Motor neuron (in vitro differentiated cells): ENCODE data around the gene DIRAS3. TPM values are rescaled to one million over a fixed set of nuclear protein-coding genes. Genes with fewer than 3 reads are reported as not detected.
"Not testable (repeated sequence)": the region's sequence is repeated elsewhere in the genome, so short reads cannot be mapped to it uniquely, and the experiment has no call there.

Experiments
- ATAC-seq, 8 experiments: fragments of 200-7000 bp; cut with Tn5 transposase; replicated peaks in 6 of 8; 2 replicates each; pipeline ENCODE4 v1.8.0; 2021; ENCODE audit warnings: mild to moderate bottlenecking in 8 of 8, moderate library complexity in 8 of 8
- H3K27ac ChIP-seq, 2 donors: fragments of 250-450 bp; sonication (Bioruptor Pico); 2 replicates each; pipeline ENCODE4 v1.9.0; 2021; ENCODE audit warnings: antibody characterized with exemption in 2 of 2, mild to moderate bottlenecking in 2 of 2, moderate library complexity in 1 of 2
- H3K4me1 ChIP-seq, 2 donors: fragments of 250-450 bp; sonication (Bioruptor Pico); replicated peaks in 1 of 2; 2 replicates each; pipeline ENCODE4 v1.6.1; 2021; ENCODE audit warnings: antibody characterized with exemption in 2 of 2, mild to moderate bottlenecking in 2 of 2, moderate library complexity in 1 of 2
- H3K4me3 ChIP-seq, 5 donors: fragments of 250-450 bp; sonication (Bioruptor Pico); 2 replicates each; pipeline ENCODE4 v1.9.0; 2021; ENCODE audit warnings: antibody characterized with exemption in 5 of 5, mild to moderate bottlenecking in 5 of 5, moderate library complexity in 4 of 5
- WGBS, 10 experiments: fragments of 450-650 bp; shearing (Covaris generic); methylation state at CpG; one replicate each; pipeline ENCODE4 v1.0.0; 2022; 5-methylcytosine and 5-hydroxymethylcytosine counted together
- in situ Hi-C, 9 experiments: fragments of 400-800 bp; cut with MboI; loops; one replicate each; pipeline ENCODE4 v1.15.0; 2021; ENCODE audit warnings: low sequenced_read_pairs in 9 of 9, low pct_unique_long_range_greater_than_20kb in 2 of 9; ENCODE audit not compliant: unreplicated experiment in 9 of 9
- total RNA-seq, 8 experiments: library from RNA; unstranded; fragments of 300-600 nt; gene quantifications; 2 replicates each; pipeline versions ENCODE4 v1.2.3 to v1.2.4, GENCODE V29; 2022

Gene DIRAS3, protein sequence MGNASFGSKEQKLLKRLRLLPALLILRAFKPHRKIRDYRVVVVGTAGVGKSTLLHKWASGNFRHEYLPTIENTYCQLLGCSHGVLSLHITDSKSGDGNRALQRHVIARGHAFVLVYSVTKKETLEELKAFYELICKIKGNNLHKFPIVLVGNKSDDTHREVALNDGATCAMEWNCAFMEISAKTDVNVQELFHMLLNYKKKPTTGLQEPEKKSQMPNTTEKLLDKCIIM
- total RNA-seq: 10 to 100 TPM in 2 of 8 experiments, 1 to 10 TPM in 4, under 1 TPM in 2; 0.47 to 26.2 (median 2.3) TPM

DNA sequence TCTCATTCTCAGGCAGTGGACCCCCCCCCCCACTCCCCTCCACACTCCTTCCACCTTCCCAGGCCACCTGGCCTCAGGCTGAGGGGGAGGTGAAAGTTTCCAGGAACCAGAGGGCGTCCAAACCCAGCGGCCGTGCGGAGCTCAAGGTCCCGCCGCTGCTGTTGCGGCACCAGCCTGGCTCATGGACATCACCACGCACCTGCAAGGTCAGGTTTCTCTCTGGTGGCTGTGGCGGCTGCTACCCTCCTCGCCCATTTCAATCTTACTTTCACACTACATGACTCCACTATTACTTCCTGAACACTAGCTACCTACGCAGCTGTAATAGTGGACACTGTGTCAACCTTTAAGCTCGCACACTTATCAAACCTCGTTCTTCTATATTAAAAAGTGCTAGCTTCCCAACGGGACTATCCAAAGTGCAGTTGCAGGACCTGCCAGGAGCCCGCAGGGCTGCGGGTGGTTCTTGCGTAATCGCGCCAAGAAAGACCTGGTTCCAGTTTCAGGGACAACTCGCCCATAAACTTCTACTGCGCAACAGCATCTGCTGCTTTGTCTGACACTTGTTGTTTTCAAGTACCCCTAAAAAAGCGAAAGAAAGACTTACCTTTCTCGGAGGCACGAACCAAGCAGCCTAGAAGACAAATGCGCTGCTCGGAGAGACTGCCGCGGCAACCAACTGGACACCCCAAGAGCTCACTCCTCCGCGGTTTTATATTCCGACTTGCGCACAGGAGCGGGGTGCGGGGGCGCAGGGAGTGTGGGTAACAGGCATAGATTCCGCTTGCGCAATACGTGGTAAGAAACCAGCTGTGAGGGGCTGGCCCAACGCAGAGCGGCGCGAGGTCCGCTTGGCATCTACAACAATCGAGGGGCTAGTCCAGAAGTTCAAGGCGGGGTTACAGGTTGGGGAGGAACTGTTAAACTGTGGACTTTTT is at the start of gene DIRAS3:
Gene DIRAS3 (minus strand): TSS at position 687 of the 938 bp plus-strand sequence. CDS start 3,330 bp downstream, outside the sequence.
- in situ Hi-C loops: no loop called here
- Histone ChIP-seq H3K4me3 (peak within 1 kb of the TSS; percentile 22 to 29 (median 26)), H3K4me1 (no peaks in the 10 kb centered on the region), H3K27ac (no peak within 1 kb of the TSS)
- WGBS, 10 experiments: 44 to 77% (median 54%) methylated on average over 7 to 43 of the region's 45 CpGs; no CpG with 5 or more reads in 2 of the 10 experiments
- ATAC-seq: peak in 7 of 8 experiments; percentile 28 to 66 (median 34)

DNA sequence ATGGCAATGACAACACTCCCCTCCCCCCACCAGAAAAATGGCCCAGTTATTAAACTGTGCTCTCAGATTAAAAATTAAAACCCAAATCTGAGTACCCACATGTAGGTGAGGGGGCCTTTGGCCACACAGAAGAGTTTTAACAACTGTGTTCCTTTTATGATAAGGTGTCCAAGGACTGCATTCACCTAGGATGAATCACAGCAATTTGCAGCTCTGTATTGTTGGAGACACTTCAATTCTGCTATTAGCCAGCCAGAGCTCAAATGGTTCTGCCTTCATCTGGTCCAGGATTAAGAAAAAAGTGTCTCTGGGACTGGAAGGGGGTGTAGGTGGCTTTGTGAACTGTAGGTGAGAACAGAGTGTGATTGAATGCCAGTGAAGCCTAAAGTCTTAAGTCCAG is 43.3 kb upstream of the DIRAS3 start:
- in situ Hi-C loops: no loop called here
- H3K27ac ChIP-seq: no peak overlapping the region
- no peak for ATAC-seq
- H3K4me1 ChIP-seq: no peaks in the 10 kb centered on the region
- H3K4me3 ChIP-seq: no peak overlapping the region

DNA sequence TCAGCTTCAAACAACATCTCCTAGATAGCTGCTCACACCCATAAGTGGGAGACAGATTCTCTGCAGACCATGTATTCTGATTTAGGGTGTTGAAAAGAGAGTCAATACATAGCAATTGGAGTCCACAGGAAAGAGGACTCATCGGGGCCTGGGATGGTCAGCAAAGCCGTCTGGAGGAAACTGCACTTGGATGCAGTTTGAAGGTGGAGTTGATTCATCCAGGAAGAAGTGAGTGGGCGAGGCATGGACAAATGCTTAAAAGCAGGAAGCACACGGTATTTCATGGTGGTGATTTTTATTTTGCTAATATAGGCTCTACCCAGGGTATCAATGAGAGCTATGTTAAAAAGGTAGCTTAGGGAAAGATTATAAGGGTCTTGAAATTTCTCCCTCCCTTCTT is 36.8 kb upstream of the DIRAS3 start:
- Histone ChIP-seq H3K27ac (no peak overlapping the region), H3K4me3 (no peak overlapping the region), H3K4me1 (no peaks in the 10 kb centered on the region)
- in situ Hi-C loops: no loop called here
- ATAC-seq: no peak
- WGBS, 10 experiments: 18 to 100% (median 82%) methylated on average over 2 to 4 of the region's 4 CpGs; no CpG with 5 or more reads in 1 of the 10 experiments

- Histone ChIP-seq H3K4me1 (no peaks in the 10 kb centered on the region), H3K27ac (no peak overlapping the region), H3K4me3 (no peak overlapping the region)
- WGBS, 10 experiments: 20 to 100% (median 67%) methylated on average over 1 of the region's 1 CpG; no CpG with 5 or more reads in 2 of the 10 experiments
- ATAC-seq: no peak
- in situ Hi-C loops: no loop called here
Measured at GRCh38 chr1:68085752-68086151, 35.3 kb upstream of the DIRAS3 start.

- 30 to 74% (median 50%) methylated on average over 2 of the region's 2 CpGs; no CpG with 5 or more reads in 1 of the 10 experiments for WGBS, 10 experiments
- ATAC-seq: no peak
Measured at GRCh38 chr1:68083686-68084085, 33.3 kb upstream of the DIRAS3 start.

DNA sequence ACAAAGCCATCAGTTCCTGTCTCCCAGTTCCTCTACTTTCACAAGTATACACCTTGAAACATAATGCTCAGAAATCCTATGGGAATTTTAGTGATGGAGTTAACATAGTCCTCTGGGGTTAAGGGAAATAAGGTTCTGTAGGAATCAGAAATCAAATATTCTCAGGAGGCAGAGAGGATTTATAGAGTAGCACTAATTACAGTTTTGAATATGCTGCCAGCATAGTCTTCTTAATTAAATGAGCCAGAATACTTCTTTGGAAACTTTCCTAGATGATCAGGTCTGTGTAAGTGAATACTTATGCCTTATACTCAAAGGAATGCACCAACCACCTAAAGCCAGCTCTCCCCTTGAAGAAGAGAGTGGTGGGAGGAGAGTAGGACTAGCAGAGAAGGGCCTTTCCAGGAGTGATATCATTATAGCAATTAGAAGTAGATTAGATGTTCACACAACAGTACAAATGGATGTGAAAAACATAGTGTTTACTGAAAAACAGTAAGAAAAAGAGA is 31.4 kb upstream of the DIRAS3 start:
- ATAC-seq: no peak

More at GRCh38 chr1:68083686-68084085, 33.3 kb upstream of the DIRAS3 start:
- H3K4me1 ChIP-seq: no peaks in the 10 kb centered on the region
- no peak overlapping the region for H3K27ac ChIP-seq
- H3K4me3 ChIP-seq: no peak overlapping the region
- in situ Hi-C loops: no loop called here

GRCh38 chr1:68078647-68079046 is 28.2 kb upstream of the DIRAS3 start:
- in situ Hi-C loops: no loop called here
- ATAC-seq: no peak
- WGBS, 10 experiments: 0 to 94% (median 70%) methylated on average over 1 to 2 of the region's 2 CpGs; no CpG with 5 or more reads in 3 of the 10 experiments
- H3K27ac ChIP-seq: no peak overlapping the region
- H3K4me3 ChIP-seq: no peak overlapping the region
- no peaks in the 10 kb centered on the region for H3K4me1 ChIP-seq

More for the DNA sequence above, 31.4 kb upstream of the DIRAS3 start:
- no peak overlapping the region for H3K27ac ChIP-seq
- no peak overlapping the region for H3K4me3 ChIP-seq
- H3K4me1 ChIP-seq: no peaks in the 10 kb centered on the region
- in situ Hi-C loops: no loop called here

GRCh38 chr1:68074472-68074871 is 24.0 kb upstream of the DIRAS3 start:
- ATAC-seq: peak in 2 of 8 experiments; percentile 63 to 71
- in situ Hi-C loops: no loop called here
- no peaks in the 10 kb centered on the region for H3K4me1 ChIP-seq
- H3K4me3 ChIP-seq: no peak overlapping the region
- no peak overlapping the region for H3K27ac ChIP-seq

- no peak overlapping the region for H3K27ac ChIP-seq
- 79 to 100% (median 85%) methylated on average over 1 of the region's 1 CpG; no CpG with 5 or more reads in 4 of the 10 experiments for WGBS, 10 experiments
- H3K4me1 ChIP-seq: no peaks in the 10 kb centered on the region
- ATAC-seq: no peak
- in situ Hi-C loops: no loop called here
- no peak overlapping the region for H3K4me3 ChIP-seq
Measured at GRCh38 chr1:68065766-68066165, 15.3 kb upstream of the DIRAS3 start.

GRCh38 chr1:68058053-68058452 is 7.6 kb upstream of the DIRAS3 start:
- H3K4me1 ChIP-seq, in situ Hi-C loops, H3K4me3 ChIP-seq, ATAC-seq, H3K27ac ChIP-seq: not testable (repeated sequence)
- whole genome bisulfite sequencing, 10 experiments: 89 to 100% (median 97%) methylated on average over 1 to 5 of the region's 6 CpGs; no CpG with 5 or more reads in 6 of the 10 experiments

DNA sequence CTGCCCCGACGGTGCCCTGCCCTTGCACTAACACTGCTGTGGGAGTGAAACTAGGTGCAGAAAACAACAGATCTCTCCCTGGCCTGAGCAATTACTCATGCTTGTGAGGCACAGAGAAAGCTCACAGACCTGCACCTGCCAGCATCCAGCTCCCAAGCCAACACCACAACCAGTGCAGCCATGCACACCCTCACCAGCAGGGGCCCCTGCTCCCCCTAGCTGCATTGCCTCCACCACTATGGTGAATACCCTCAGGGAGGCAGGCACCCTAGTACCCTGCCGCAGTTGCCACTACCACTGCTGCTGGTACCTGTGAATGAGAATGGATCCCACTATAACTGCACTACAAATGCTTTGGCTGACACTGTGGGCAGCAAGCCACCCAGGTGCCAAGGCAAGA is 7.1 kb upstream of the DIRAS3 start:
- Histone ChIP-seq H3K4me1 (no peaks in the 10 kb centered on the region), H3K4me3 (no peak overlapping the region), H3K27ac (no peak overlapping the region)
- ATAC-seq: peak in 1 of 8 experiments; percentile 20
- 100% methylated on average over 1 to 3 of the region's 3 CpGs; no CpG with 5 or more reads in 5 of the 10 experiments for WGBS, 10 experiments
- in situ Hi-C loops: no loop called here

GRCh38 chr1:68057050-68057449 is 6.6 kb upstream of the DIRAS3 start:
- in situ Hi-C loops: no loop called here
- 50 to 100% (median 78%) methylated on average over 1 to 3 of the region's 3 CpGs; no CpG with 5 or more reads in 6 of the 10 experiments for WGBS, 10 experiments
- Histone ChIP-seq H3K4me3 (no peak overlapping the region), H3K4me1 (no peaks in the 10 kb centered on the region), H3K27ac (no peak overlapping the region)
- no peak for ATAC-seq

DNA sequence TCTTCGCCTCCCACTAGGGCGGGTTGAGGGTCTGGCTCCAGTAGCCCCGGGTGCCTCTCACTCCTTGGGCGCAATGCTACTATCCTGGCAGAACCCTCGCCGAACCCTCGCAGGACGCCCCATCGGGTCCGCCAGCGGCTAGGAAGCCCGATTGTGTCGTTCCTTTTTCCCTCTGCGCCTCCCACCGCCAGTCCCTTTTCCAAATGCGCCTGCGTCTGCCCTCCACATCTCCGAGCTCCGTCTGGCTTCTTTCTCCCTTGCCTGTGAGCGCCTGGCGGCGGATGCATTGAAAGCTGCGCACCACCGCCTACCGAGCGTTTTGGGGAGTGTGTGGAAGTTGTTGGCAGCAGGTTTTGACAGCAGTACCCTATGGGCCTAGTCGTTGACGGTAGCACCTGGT is 1.0 kb upstream of the DIRAS3 start:
- peak in 7 of 8 experiments; percentile 53 to 95 (median 77) for ATAC-seq
- Histone ChIP-seq H3K4me1 (no peaks in the 10 kb centered on the region), H3K27ac (no peak overlapping the region), H3K4me3 (peak overlapping the region; percentile 22 to 29 (median 26))
- 24 to 100% (median 55%) methylated on average over 2 to 16 of the region's 28 CpGs; no CpG with 5 or more reads in 3 of the 10 experiments for WGBS, 10 experiments
- in situ Hi-C loops: no loop called here
